ENCODE data around the gene GCN1. TPM values are rescaled to one million over a fixed set of nuclear protein-coding genes. Genes with fewer than 3 reads are reported as not detected.

GCN1 gene
- total and polyA plus RNA-seq, 2 donors (not counting 3 experiments of a cell fraction or from before 2014, with no cell fraction given): 30.1 to 101 TPM

DNA sequence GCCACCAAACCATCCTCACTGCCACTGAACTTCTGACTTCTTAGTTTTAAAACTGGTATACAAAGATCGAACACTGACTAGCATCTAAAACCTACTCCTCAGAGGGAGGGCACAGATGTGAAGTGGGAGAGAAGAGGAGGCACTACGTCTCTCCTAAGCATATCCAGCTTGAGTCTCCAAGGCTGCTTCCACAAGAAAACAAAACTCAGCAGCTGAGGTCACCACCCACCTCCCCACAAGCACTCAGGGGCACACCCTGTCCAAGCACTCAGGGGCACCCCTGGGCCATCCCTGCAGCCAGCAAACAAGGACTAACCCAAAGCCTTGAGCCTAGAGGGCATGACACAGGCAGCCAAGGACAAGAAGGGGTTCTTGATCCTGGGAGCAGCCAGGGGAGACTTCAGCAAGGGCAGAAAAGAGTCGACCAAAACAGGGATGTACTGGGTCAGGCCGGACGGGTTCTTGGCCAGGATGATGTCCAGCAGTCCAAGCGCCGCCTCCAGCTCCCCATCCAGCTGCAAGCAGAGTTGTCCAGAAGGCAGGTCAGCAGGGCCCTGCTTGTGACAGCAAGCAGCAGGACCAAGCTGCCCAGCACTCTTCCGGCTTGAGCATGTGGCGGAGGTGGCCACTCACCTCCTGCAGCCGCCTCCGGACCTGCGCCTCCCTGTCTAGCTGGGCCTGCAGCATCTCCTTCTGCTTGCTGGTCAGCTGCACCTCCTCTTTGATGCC, 34.8 kb downstream of the GCN1 start:
- DNase-seq (ENCODE audit: low read depth, low spot score) (no peak), FAIRE-seq (no peak)
- intact Hi-C loops (cut with micrococcal nuclease) (no loop called here), dilution Hi-C loops (cut with MboI; ENCODE audit: extremely low pct_ligation_motif_present, low sequenced_read_pairs) (no loop called here)
- H3K79me2 ChIP-seq (ENCODE audit: control insufficient read depth, insufficient read depth, low read length): no peaks in the 10 kb centered on the region
- H2AFZ ChIP-seq (ENCODE audit: low read depth, low read length): no peak overlapping the region
- BruUV-seq (replicated peaks): no TSS peak
- H3K4me3 ChIP-seq (replicated peaks in 1 of 3; ENCODE audit: insufficient read depth in 1 of 3, low read depth in 1 of 3, low read length in 3 of 3): no peak overlapping the region
- H3K4me2 ChIP-seq (ENCODE audit: insufficient read depth, low read length): no peak overlapping the region
- H3K4me1 ChIP-seq (ENCODE audit: control insufficient read depth, extremely low read depth, insufficient read depth, low read length): no peaks in the 10 kb centered on the region
- H3K9me1 ChIP-seq (replicated peaks; ENCODE audit: control insufficient read depth, extremely low read depth, insufficient read depth, low read length): no peaks in the 10 kb centered on the region
- no peak for TF ChIP-seq MYC (IDR thresholded peaks at IDR 0.05; ENCODE audit: low read depth, low read length)
- TF ChIP-seq, protein P1, sequence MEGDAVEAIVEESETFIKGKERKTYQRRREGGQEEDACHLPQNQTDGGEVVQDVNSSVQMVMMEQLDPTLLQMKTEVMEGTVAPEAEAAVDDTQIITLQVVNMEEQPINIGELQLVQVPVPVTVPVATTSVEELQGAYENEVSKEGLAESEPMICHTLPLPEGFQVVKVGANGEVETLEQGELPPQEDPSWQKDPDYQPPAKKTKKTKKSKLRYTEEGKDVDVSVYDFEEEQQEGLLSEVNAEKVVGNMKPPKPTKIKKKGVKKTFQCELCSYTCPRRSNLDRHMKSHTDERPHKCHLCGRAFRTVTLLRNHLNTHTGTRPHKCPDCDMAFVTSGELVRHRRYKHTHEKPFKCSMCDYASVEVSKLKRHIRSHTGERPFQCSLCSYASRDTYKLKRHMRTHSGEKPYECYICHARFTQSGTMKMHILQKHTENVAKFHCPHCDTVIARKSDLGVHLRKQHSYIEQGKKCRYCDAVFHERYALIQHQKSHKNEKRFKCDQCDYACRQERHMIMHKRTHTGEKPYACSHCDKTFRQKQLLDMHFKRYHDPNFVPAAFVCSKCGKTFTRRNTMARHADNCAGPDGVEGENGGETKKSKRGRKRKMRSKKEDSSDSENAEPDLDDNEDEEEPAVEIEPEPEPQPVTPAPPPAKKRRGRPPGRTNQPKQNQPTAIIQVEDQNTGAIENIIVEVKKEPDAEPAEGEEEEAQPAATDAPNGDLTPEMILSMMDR (IDR thresholded peaks at IDR 0.05; ENCODE audit: extremely low read depth in 1 of 2, insufficient read depth in 1 of 2, low read depth in 1 of 2, low read length in 2 of 2): no peak
- no peak for TF ChIP-seq FOS (IDR thresholded peaks at IDR 0.05; ENCODE audit: borderline replicate concordance, insufficient read depth, low read length)
- H3K9ac ChIP-seq (replicated peaks; ENCODE audit: extremely low read depth, insufficient read depth, low read length): no peak overlapping the region
- no peak overlapping the region for H3K27ac ChIP-seq (ENCODE audit: insufficient read depth, low read depth, low read length)
- H3K36me3 ChIP-seq (ENCODE audit: control insufficient read depth in 2 of 2, extremely low read depth in 1 of 2, insufficient read depth in 2 of 2, low read length in 2 of 2): peaks cover 35 to 76% of the 10 kb centered on the region in 2 experiments
- no peaks in the 10 kb centered on the region for H4K20me1 ChIP-seq (replicated peaks; ENCODE audit: control insufficient read depth, extremely low read depth, insufficient read depth, low read length)
- CTCF ChIA-PET: interaction anchor here (1.2 to 1.3 kb wide), 2 partner anchors 8 to 11 kb away, joined by 4 read pairs; no protein-coding TSS in a partner anchor
- POLR2A ChIA-PET: no interaction called here
- H3K27me3 ChIP-seq (ENCODE audit: control insufficient read depth in 2 of 2, insufficient read depth in 2 of 2, low read length in 2 of 2): no peaks in the 10 kb centered on the region
- no peaks in the 10 kb centered on the region for H3K9me3 ChIP-seq (replicated peaks; ENCODE audit: control insufficient read depth, insufficient read depth, low read length)

DNA sequence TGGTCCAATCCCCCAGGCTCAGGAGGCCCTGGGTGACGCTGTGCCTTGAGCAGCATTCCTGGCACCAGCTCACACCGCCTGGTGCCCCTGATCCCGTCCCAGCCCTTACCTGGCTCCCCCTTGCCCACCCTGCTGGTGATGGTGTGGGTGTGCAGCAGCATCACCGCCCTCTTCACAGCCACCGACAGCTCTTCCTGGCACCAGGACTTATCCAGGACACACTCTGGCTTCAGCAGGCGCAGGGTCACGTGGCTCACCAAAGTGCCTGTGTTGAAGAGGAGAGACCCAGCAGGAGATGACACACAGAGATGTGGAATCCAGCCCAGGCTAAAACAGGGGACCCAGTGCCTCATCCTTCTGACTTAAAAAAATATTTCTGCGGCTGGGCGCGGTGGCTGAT, 36.2 kb downstream of the GCN1 start:
- no peaks in the 10 kb centered on the region for H3K4me1 ChIP-seq (ENCODE audit: control insufficient read depth, extremely low read depth, insufficient read depth, low read length)
- TF ChIP-seq GATA2 (IDR thresholded peaks at IDR 0.05; ENCODE audit: insufficient read depth, insufficient read length, low read depth, low read length): no peak
- no peak for TF ChIP-seq POLR2AphosphoS5 (IDR thresholded peaks at IDR 0.05; ENCODE audit: insufficient read depth, low read depth, low read length)
- no peak for TF ChIP-seq FOS (IDR thresholded peaks at IDR 0.05; ENCODE audit: borderline replicate concordance, insufficient read depth, low read length)
- no peak for TF ChIP-seq MYC (IDR thresholded peaks at IDR 0.05; ENCODE audit: low read depth, low read length)
- no peak for TF ChIP-seq JUN (IDR thresholded peaks at IDR 0.05; ENCODE audit: borderline replicate concordance, insufficient read depth, insufficient read length, low read depth)
- no peak for TF ChIP-seq EZH2 (IDR thresholded peaks at IDR 0.05; ENCODE audit: borderline replicate concordance, low read depth, low read length, severe bottlenecking)
- TF ChIP-seq, protein P2, sequence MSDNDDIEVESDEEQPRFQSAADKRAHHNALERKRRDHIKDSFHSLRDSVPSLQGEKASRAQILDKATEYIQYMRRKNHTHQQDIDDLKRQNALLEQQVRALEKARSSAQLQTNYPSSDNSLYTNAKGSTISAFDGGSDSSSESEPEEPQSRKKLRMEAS (IDR thresholded peaks at IDR 0.05; ENCODE audit: insufficient read depth, insufficient read length): no peak
- DNase-seq (ENCODE audit: low read depth, low spot score) (no peak), FAIRE-seq (no peak)
- intact Hi-C loops (cut with micrococcal nuclease) (no loop called here), dilution Hi-C loops (cut with MboI; ENCODE audit: extremely low pct_ligation_motif_present, low sequenced_read_pairs) (no loop called here)
- no peaks in the 10 kb centered on the region for H3K27me3 ChIP-seq (ENCODE audit: control insufficient read depth in 2 of 2, insufficient read depth in 2 of 2, low read length in 2 of 2)
- no peak overlapping the region for H2AFZ ChIP-seq (ENCODE audit: low read depth, low read length)
- H3K9ac ChIP-seq (replicated peaks; ENCODE audit: extremely low read depth, insufficient read depth, low read length): no peak overlapping the region
- H3K27ac ChIP-seq (ENCODE audit: insufficient read depth, low read depth, low read length): no peak overlapping the region
- H3K36me3 ChIP-seq (ENCODE audit: control insufficient read depth in 2 of 2, extremely low read depth in 1 of 2, insufficient read depth in 2 of 2, low read length in 2 of 2): peaks cover 34 to 79% of the 10 kb centered on the region in 2 experiments
- H3K4me2 ChIP-seq (ENCODE audit: insufficient read depth, low read length): no peak overlapping the region
- POLR2A ChIA-PET: interaction anchor here (0.7 kb wide), 1 partner anchor 30 kb away, joined by 7 read pairs; no protein-coding TSS in a partner anchor
- no peaks in the 10 kb centered on the region for H3K79me2 ChIP-seq (ENCODE audit: control insufficient read depth, insufficient read depth, low read length)
- BruUV-seq (replicated peaks): no TSS peak
- H3K9me1 ChIP-seq (replicated peaks; ENCODE audit: control insufficient read depth, extremely low read depth, insufficient read depth, low read length): no peaks in the 10 kb centered on the region
- CTCF ChIA-PET: interaction anchor here (1.3 kb wide), 1 partner anchor 9 kb away, joined by 4 read pairs; no protein-coding TSS in a partner anchor
- no peaks in the 10 kb centered on the region for H4K20me1 ChIP-seq (replicated peaks; ENCODE audit: control insufficient read depth, extremely low read depth, insufficient read depth, low read length)
- no peaks in the 10 kb centered on the region for H3K9me3 ChIP-seq (replicated peaks; ENCODE audit: control insufficient read depth, insufficient read depth, low read length)
- H3K4me3 ChIP-seq (replicated peaks in 1 of 3; ENCODE audit: insufficient read depth in 1 of 3, low read depth in 1 of 3, low read length in 3 of 3): no peak overlapping the region

All from endothelial cell of umbilical vein (primary cell).